ENCODE data around the gene GRK4. TPM values are rescaled to one million over a fixed set of nuclear protein-coding genes. Genes with fewer than 3 reads are reported as not detected.

The GRK4 gene
- total and polyA plus RNA-seq, 10 of the 15 experiments (the other 5 are each of a cell fraction or from before 2014, with no cell fraction given) = 1.1 to 4.0 (median 2.5) TPM

GRCh38 chr4:3077796-3078195 is 114.4 kb downstream of the GRK4 start (continued):
- TF ChIP-seq RAD51 (IDR thresholded peaks at IDR 0.05) (peak; percentile 83), TCF3 (IDR thresholded peaks at IDR 0.05; ENCODE audit: borderline replicate concordance, insufficient read depth, low read depth, low read length) (peak; percentile 43; the same call in 1 of the 2 replicates), NR2F1 (conservative IDR thresholded peaks at IDR 0.05) (0 out of 2 replicates have a peak, but pooled peaks have one; percentile 16), MEF2A (IDR thresholded peaks at IDR 0.05; ENCODE audit: insufficient read depth, low read depth, low read length) (0 out of 2 replicates have a peak, but pooled peaks have one; percentile 57), JUNB (IDR thresholded peaks at IDR 0.05) (peak; percentile 90), SP1 (IDR thresholded peaks at IDR 0.05; ENCODE audit: low read depth, low read length) (peak; percentile 67), REST (IDR thresholded peaks at IDR 0.05; ENCODE audit: low read depth, low read length) (no peak), MTA2 (IDR thresholded peaks at IDR 0.05; ENCODE audit: low read depth) (peak; percentile 95), PAX5 (IDR thresholded peaks at IDR 0.05; ENCODE audit: borderline replicate concordance, low read depth, low read length) (peak; percentile 96), NFXL1 (IDR thresholded peaks at IDR 0.05; ENCODE audit: borderline replicate concordance) (no peak), CHD2 (IDR thresholded peaks at IDR 0.05; ENCODE audit: borderline replicate concordance, low read depth, low read length) (peak; percentile 63; the same call in 1 of the 2 replicates), TCF12 (IDR thresholded peaks at IDR 0.05; ENCODE audit: low read depth, low read length) (peak; percentile 79), SMAD5 (IDR thresholded peaks at IDR 0.05; ENCODE audit: low read depth) (peak; percentile 59; the same call in 1 of the 2 replicates), BCL3 (IDR thresholded peaks at IDR 0.05; ENCODE audit: borderline replicate concordance, insufficient read depth, low read depth, low read length, poor library complexity, severe bottlenecking) (peak; percentile 74), BCL11A (IDR thresholded peaks at IDR 0.05; ENCODE audit: low read depth, low read length) (peak; percentile 97), NBN (IDR thresholded peaks at IDR 0.05) (peak; percentile 44; the same call in 1 of the 2 replicates), EED (IDR thresholded peaks at IDR 0.05; ENCODE audit: low read depth) (peak; percentile 72), RFX5 (IDR thresholded peaks at IDR 0.05; ENCODE audit: low read depth, low read length) (no peak)
